ENCODE results near the gene ZNF891. TPM values are rescaled to one million over a fixed set of nuclear protein-coding genes. Genes with fewer than 3 reads are reported as not detected.

The ZNF891 gene
- total and polyA plus RNA-seq, 2 of the 13 experiments (the other 11 are each of a cell fraction or from before 2014, with no cell fraction given): 1.3 to 2.1 TPM

DNA sequence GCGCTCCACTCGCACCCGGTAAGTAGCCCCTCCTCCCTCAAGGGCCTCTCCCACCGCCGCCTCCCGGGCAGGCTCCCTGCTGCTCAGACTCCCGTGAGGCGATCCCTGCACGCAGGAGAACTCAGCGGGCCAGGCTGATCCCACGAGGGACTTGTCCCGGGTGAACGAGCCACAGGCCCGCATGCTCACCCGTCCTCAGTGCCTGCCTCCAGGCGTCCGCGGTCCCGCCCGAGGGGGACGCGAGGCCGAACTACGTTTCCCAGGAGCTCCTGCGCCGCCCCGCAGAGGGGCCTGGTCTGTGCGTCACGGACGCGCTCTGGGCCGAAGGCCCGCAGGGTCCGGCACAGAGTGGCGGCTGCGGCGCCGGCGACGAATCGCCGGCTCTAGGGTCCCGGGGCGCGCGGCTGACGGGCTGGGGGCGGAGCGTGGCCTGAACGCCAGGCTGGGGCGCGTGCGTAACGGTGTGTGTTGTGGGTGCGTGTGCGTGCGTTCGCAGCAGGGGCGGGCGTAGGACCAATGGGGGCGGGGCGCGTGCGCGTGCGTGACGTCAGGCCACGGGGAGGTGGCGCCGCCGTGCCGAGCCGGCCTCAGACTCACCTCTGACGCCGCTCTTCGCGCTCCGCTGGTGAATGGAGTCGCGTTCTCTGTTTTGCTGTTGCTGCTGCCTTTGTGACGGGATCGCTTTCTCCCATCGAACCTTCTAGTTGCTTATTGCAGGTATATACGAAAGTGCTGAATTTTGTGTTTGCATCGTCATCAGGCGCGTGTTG is at the start of gene ZNF891, which contains the start of gene ZNF10 (continued):
- TF ChIP-seq, protein P1, sequence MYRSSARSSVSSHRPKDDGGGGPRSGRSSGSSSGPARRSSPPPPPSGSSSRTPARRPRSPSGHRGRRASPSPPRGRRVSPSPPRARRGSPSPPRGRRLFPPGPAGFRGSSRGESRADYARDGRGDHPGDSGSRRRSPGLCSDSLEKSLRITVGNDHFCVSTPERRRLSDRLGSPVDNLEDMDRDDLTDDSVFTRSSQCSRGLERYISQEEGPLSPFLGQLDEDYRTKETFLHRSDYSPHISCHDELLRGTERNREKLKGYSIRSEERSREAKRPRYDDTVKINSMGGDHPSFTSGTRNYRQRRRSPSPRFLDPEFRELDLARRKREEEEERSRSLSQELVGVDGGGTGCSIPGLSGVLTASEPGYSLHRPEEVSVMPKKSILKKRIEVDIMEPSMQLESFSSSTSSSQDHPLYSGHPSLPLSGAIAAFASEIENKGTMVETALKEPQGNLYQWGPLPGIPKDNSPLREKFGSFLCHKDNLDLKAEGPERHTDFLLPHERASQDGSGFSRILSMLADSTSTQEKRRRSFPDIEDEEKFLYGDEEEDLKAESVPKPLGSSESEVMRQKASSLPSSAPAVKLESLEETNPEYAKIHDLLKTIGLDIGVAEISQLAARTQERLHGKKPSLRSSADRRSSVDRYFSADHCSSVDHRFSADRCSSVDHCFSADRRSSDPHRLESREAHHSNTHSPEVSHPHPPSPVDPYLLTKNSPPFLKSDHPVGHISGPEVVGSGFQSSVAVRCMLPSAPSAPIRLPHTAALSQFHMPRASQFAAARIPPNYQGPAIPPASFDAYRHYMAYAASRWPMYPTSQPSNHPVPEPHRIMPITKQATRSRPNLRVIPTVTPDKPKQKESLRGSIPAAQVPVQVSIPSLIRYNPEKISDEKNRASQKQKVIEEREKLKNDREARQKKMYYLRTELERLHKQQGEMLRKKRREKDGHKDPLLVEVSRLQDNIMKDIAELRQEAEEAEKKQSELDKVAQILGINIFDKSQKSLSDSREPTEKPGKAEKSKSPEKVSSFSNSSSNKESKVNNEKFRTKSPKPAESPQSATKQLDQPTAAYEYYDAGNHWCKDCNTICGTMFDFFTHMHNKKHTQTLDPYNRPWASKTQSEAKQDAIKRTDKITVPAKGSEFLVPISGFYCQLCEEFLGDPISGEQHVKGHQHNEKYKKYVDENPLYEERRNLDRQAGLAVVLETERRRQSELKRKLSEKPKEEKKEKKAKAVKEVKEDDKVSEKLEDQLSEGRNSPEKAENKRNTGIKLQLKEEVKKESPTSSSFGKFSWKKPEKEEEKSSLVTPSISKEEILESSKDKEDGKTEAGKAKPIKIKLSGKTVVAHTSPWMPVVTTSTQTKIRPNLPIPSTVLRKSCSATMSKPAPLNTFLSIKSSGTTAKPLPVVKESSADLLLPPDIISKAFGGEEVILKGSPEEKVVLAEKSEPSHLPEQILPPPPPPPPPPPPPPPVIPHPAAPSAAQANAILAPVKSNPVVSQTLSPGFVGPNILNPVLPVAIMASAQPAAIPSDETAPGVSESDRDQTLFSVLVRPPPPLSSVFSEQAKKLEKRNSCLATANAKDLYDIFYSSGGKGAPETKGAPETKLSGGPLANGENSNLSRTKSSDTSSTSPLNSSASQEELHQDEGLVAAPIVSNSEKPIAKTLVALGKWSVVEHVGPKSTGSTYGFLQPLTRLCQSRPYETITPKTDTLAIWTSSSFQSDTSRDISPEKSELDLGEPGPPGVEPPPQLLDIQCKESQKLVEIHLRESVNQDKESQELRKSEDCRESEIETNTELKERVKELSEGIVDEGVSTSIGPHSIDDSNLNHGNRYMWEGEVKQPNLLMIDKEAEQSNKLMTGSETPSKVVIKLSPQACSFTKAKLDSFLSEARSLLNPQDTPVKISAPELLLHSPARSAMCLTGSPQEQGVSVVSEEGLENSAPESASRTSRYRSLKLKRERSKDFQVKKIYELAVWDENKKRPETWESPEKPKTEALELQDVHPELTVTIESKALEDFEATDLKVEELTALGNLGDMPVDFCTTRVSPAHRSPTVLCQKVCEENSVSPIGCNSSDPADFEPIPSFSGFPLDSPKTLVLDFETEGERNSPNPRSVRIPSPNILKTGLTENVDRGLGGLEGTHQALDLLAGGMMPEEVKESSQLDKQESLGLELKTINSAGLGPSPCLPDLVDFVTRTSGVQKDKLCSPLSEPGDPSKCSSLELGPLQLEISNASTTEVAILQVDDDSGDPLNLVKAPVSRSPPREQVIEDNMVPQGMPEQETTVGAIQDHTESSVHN (CRISPR knock-in tag; IDR thresholded peaks at IDR 0.05): no peak; the same call in 1 of the 2 replicates
- TF ChIP-seq ZNF713 (CRISPR knock-in tag; IDR thresholded peaks at IDR 0.05) (no peak), TMF1 (CRISPR knock-in tag; IDR thresholded peaks at IDR 0.05; ENCODE audit: low read depth) (no peak; the same call in 1 of the 2 replicates), TBX2 (CRISPR knock-in tag; IDR thresholded peaks at IDR 0.05; ENCODE audit: borderline replicate concordance) (peak; percentile 86; the same call in 1 of the 2 replicates), STAG1 (CRISPR knock-in tag; IDR thresholded peaks at IDR 0.05) (peak; percentile 18; the same call in 1 of the 2 replicates), MED8 (CRISPR knock-in tag; IDR thresholded peaks at IDR 0.05; ENCODE audit: insufficient replicate concordance) (no peak), ZNF441 (CRISPR knock-in tag; IDR thresholded peaks at IDR 0.05; ENCODE audit: borderline replicate concordance) (peak; percentile 77; the same call in 1 of the 2 replicates), NPAS2 (CRISPR knock-in tag; IDR thresholded peaks at IDR 0.05; ENCODE audit: borderline replicate concordance) (no peak), CCDC6 (CRISPR knock-in tag; IDR thresholded peaks at IDR 0.05) (no peak), ZFP36L1 (CRISPR knock-in tag; IDR thresholded peaks at IDR 0.05) (peak; percentile 80; the same call in 1 of the 2 replicates), BCL6 (CRISPR knock-in tag; IDR thresholded peaks at IDR 0.05) (no peak; the same call in 1 of the 2 replicates), RFXAP (CRISPR knock-in tag; IDR thresholded peaks at IDR 0.05; ENCODE audit: borderline replicate concordance) (peak; percentile 81), ZNF850 (CRISPR knock-in tag; conservative IDR thresholded peaks at IDR 0.05) (no peak)
- TF ChIP-seq, protein P2, sequence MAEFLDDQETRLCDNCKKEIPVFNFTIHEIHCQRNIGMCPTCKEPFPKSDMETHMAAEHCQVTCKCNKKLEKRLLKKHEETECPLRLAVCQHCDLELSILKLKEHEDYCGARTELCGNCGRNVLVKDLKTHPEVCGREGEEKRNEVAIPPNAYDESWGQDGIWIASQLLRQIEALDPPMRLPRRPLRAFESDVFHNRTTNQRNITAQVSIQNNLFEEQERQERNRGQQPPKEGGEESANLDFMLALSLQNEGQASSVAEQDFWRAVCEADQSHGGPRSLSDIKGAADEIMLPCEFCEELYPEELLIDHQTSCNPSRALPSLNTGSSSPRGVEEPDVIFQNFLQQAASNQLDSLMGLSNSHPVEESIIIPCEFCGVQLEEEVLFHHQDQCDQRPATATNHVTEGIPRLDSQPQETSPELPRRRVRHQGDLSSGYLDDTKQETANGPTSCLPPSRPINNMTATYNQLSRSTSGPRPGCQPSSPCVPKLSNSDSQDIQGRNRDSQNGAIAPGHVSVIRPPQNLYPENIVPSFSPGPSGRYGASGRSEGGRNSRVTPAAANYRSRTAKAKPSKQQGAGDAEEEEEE (CRISPR knock-in tag; IDR thresholded peaks at IDR 0.05; ENCODE audit: borderline replicate concordance): no peak
- TF ChIP-seq, protein P3, sequence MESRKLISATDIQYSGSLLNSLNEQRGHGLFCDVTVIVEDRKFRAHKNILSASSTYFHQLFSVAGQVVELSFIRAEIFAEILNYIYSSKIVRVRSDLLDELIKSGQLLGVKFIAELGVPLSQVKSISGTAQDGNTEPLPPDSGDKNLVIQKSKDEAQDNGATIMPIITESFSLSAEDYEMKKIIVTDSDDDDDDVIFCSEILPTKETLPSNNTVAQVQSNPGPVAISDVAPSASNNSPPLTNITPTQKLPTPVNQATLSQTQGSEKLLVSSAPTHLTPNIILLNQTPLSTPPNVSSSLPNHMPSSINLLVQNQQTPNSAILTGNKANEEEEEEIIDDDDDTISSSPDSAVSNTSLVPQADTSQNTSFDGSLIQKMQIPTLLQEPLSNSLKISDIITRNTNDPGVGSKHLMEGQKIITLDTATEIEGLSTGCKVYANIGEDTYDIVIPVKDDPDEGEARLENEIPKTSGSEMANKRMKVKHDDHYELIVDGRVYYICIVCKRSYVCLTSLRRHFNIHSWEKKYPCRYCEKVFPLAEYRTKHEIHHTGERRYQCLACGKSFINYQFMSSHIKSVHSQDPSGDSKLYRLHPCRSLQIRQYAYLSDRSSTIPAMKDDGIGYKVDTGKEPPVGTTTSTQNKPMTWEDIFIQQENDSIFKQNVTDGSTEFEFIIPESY (CRISPR knock-in tag; IDR thresholded peaks at IDR 0.05): no peak
- TF ChIP-seq, protein P4, sequence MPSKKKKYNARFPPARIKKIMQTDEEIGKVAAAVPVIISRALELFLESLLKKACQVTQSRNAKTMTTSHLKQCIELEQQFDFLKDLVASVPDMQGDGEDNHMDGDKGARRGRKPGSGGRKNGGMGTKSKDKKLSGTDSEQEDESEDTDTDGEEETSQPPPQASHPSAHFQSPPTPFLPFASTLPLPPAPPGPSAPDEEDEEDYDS (CRISPR knock-in tag; IDR thresholded peaks at IDR 0.05): peak; percentile 86

Data from HepG2 (cell line).